RWPE2 (cell line): ENCODE data around the gene CNIH3.

Source experiments
- ATAC-seq: fragments of 200-7000 bp; cut with Tn5 transposase; 3 replicates; pipeline ENCODE4 v1.9.1; 2021; ENCODE audit warnings: low read depth
- DNase-seq: peaks from one replicate; pipeline ENCODE4 v3.0.0-alpha.2; 2020; ENCODE audit warnings: low spot score
- H3K27ac ChIP-seq: fragments of 450-650 bp; 2 replicates; pipeline ENCODE4 v1.5.1; 2017; ENCODE audit warnings: mild to moderate bottlenecking; ENCODE audit not compliant: poor library complexity, severe bottlenecking
- H3K27me3 ChIP-seq: fragments of 250-450 bp; sonication (Bioruptor Pico); 2 replicates; pipeline ENCODE4 v1.5.1; 2021; ENCODE audit warnings: mild to moderate bottlenecking, moderate library complexity; ENCODE audit not compliant: insufficient read depth, poor library complexity, severe bottlenecking
- H3K36me3 ChIP-seq: fragments of 250-450 bp; sonication (Bioruptor Pico); 2 replicates; pipeline ENCODE4 v1.5.1; 2020; ENCODE audit warnings: low read depth, mild to moderate bottlenecking, moderate library complexity
- H3K4me1 ChIP-seq: fragments of 250-450 bp; sonication (Bioruptor Pico); 2 replicates; pipeline ENCODE4 v1.5.1; 2021; ENCODE audit warnings: mild to moderate bottlenecking, moderate library complexity; ENCODE audit not compliant: insufficient read depth, poor library complexity, severe bottlenecking
- H3K4me3 ChIP-seq: fragments of 250-450 bp; sonication (Bioruptor Pico); 2 replicates; pipeline ENCODE4 v1.5.1; 2021; ENCODE audit warnings: mild to moderate bottlenecking, moderate library complexity; ENCODE audit not compliant: severe bottlenecking
- H3K9me3 ChIP-seq: fragments of 250-450 bp; sonication (Bioruptor Pico); 2 replicates; pipeline ENCODE4 v1.5.1; 2021; ENCODE audit warnings: mild to moderate bottlenecking, moderate library complexity; ENCODE audit not compliant: severe bottlenecking
- CTCF ChIP-seq: fragments of 450-650 bp; IDR thresholded peaks from one replicate; pipeline ENCODE4 v1.5.1; 2017; ENCODE audit warnings: mild to moderate bottlenecking, moderate library complexity; ENCODE audit not compliant: poor library complexity, severe bottlenecking

Gene CNIH3

GRCh38 chr1:224621813-224622682, 5.9 kb downstream of the CNIH3 start:
- Histone ChIP-seq H3K4me1 (no peaks in the 10 kb centered on the region), H3K27me3 (peaks cover 15% of the 10 kb centered on the region)
- no peak for TF ChIP-seq CTCF

GRCh38 chr1:224622831-224623230, 6.7 kb downstream of the CNIH3 start:
- Histone ChIP-seq H3K9me3 (no peaks in the 10 kb centered on the region), H3K27me3 (peaks cover 7% of the 10 kb centered on the region), H3K36me3 (no peaks in the 10 kb centered on the region), H3K4me1 (no peaks in the 10 kb centered on the region), H3K4me3 (no peak overlapping the region), H3K27ac (peak overlapping the region; percentile 36)
- TF ChIP-seq CTCF, result no peak
- no peak for ATAC-seq
- no peak for DNase-seq

More at GRCh38 chr1:224621813-224622682, 5.9 kb downstream of the CNIH3 start:
- Histone ChIP-seq H3K27ac (no peak overlapping the region), H3K4me3 (no peak overlapping the region), H3K36me3 (no peaks in the 10 kb centered on the region), H3K9me3 (no peaks in the 10 kb centered on the region)
- no peak for DNase-seq
- no peak for ATAC-seq

- DNase-seq, result no peak
- Histone ChIP-seq H3K27ac (peak overlapping the region; percentile 36), H3K27me3 (peaks cover 2% of the 10 kb centered on the region)
Measured at GRCh38 chr1:224623310-224623714, 7.2 kb downstream of the CNIH3 start.

GRCh38 chr1:224623743-224624333, 7.7 kb downstream of the CNIH3 start:
- Histone ChIP-seq H3K36me3 (no peaks in the 10 kb centered on the region), H3K4me1 (no peaks in the 10 kb centered on the region), H3K4me3 (no peak overlapping the region), H3K27ac (peak overlapping the region; percentile 36), H3K9me3 (no peaks in the 10 kb centered on the region), H3K27me3 (no peaks in the 10 kb centered on the region)
- ATAC-seq (peak; percentile 79), DNase-seq (no peak)
- no peak for TF ChIP-seq CTCF

More at GRCh38 chr1:224623310-224623714, 7.2 kb downstream of the CNIH3 start:
- TF ChIP-seq CTCF, result no peak
- ATAC-seq, result peak; percentile 40; the same call in 1 of the 3 replicates
- H3K4me3 ChIP-seq, result no peak overlapping the region
- no peaks in the 10 kb centered on the region for H3K9me3 ChIP-seq
- no peaks in the 10 kb centered on the region for H3K36me3 ChIP-seq
- H3K4me1 ChIP-seq, result no peaks in the 10 kb centered on the region
